GM12872 (cell line): ENCODE measurements around the gene PRKG1.

Experiments
- TF ChIP-seq, protein P1 (sequence below): IDR thresholded peaks from 3 replicates; pipeline ENCODE4 v1.5.1; 2011; ENCODE audit warnings: low read depth, mild to moderate bottlenecking, low read length, moderate library complexity; ENCODE audit not compliant: insufficient read depth

The PRKG1 gene

DNA sequence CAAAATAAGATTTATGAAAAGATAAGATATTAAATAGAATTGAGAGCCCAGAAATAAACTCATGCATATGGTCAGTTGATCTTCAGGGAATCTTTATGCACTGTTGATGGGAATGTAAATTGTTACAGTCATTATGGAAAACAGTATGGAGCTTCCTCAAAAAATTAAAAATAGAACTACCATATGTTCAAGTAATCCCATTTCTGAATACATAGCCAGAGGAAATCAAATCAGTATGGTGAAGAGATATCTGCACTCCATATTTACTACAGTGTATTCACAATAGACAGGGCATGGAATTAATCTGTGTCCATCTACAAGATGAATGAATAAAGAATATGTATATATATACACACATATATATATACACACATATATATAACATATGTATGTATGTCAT is 747.5 kb downstream of the PRKG1 start:
- TF ChIP-seq, protein P1, sequence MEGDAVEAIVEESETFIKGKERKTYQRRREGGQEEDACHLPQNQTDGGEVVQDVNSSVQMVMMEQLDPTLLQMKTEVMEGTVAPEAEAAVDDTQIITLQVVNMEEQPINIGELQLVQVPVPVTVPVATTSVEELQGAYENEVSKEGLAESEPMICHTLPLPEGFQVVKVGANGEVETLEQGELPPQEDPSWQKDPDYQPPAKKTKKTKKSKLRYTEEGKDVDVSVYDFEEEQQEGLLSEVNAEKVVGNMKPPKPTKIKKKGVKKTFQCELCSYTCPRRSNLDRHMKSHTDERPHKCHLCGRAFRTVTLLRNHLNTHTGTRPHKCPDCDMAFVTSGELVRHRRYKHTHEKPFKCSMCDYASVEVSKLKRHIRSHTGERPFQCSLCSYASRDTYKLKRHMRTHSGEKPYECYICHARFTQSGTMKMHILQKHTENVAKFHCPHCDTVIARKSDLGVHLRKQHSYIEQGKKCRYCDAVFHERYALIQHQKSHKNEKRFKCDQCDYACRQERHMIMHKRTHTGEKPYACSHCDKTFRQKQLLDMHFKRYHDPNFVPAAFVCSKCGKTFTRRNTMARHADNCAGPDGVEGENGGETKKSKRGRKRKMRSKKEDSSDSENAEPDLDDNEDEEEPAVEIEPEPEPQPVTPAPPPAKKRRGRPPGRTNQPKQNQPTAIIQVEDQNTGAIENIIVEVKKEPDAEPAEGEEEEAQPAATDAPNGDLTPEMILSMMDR: no peak

DNA sequence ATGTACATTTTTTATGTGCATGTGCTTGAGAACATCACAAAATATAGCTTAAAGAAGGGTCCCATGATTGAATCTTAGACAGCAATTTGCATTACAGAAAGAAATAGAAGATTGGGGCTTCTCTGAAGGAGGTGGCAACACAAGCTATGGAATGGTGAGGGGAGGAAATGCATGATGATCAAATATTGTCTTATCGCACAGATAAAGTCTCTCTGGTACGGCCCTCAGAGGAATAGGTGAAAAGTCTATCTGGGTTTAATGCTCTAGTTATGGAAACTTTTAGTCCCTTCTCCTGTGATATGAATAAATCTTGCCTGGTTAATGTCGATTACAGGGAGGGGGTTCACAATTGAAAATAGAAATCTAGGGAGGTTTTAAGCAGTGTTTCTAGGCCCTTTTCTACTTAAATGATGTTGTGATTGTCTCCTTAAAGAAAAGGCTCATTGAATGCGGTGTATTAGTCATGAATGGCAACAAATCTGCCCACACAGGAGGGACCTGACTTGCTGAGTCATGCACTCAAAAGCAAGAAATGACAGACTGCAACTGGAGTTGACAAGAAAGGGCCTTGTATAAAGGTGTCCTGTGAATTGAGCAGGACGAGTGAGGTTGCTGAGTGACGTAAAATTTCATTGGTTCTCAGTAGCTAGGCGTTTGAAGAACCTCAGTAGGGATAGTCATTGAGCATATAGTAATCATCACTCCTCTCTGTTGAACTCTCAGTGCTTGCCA is 758.5 kb downstream of the PRKG1 start:
- TF ChIP-seq, protein P1: no peak

DNA sequence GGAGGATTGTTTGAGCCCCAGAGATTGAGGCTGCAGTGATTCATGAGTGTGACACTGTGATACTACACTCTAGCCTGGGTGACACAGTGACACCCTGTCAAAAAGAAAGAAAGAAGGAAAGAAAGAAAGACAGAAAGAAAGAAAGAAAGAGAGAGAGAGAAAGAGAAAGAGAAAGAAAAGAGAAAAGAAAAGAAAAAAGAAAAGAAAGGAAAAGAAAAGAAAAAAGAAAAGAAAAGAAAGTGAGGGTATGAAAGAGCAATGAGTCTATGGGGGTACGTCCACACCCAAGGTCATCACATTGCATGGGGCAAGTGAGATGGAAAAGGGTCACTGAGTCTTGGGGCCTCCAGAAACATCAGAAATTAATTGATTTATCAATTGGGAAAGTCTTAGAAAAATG is 760.3 kb downstream of the PRKG1 start:
- TF ChIP-seq, protein P1: no peak

GRCh38 chr10:51838471-51838870 is 764.2 kb downstream of the PRKG1 start:
- TF ChIP-seq, protein P1: no peak

DNA sequence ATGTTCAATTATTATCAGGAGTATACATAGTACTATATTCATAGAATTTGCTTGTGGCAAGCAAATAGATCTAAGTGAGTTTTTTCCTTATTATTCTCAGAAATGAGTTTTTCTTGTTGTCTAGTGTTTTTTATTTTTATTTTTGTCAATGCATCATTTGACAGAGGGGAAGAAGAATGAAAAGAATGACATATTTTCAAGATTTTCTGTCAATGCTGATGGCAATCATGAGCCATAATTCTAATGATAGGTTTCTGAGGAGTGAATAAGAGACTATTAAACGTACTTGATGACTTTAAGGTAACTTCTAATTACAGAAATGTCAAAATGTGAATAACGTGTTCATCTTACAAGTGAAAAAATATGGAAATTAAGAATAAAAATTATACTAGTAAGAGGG is 769.7 kb downstream of the PRKG1 start:
- TF ChIP-seq, protein P1: no peak

DNA sequence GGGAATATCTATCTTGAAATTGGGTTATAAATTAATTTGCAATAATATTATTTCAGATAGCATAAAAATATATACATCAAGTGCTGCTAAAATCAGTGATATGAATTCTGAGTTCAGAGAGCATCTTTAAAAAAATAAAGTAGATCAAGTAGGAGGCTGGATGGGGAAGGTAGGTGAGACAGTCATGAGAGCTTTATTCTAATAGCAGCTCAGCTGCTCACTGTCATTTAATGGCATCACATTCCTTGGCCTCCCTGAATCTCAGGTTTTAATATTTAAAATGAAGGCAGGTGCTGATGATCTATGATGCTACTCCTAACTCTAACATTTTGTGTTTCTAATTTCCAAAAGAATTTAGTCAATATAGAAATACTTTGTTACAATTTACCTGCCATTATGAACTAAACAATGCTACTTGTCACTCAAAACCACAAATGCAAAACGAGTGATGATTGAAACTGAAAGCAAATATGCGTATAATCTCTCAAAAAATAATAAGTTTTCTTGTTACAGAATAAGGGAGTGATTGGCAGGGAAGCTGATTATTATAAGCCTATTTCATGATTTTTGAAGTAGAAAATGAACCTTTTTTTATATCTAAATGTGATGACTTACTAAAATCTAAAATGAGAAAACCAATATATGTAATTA is 772.7 kb downstream of the PRKG1 start:
- TF ChIP-seq, protein P1: no peak

- TF ChIP-seq, protein P1: no peak
Observed at GRCh38 chr10:51852297-51852696, 778.0 kb downstream of the PRKG1 start.
